Omental fat pad (tissue), 4 donors: ENCODE measurements around the gene MAB21L2. TPM values are rescaled to one million over a fixed set of nuclear protein-coding genes. Genes with fewer than 3 reads are reported as not detected.

Source experiments
- ATAC-seq: fragments of 150-250 bp; one replicate; pipeline ENCODE4 v1.9.1; 2016; ENCODE audit warnings: mild to moderate bottlenecking, moderate library complexity; ENCODE audit not compliant: low FRiP score
- DNase-seq: peaks from one replicate; pipeline ENCODE4 v3.0.0-alpha.2; 2019; ENCODE audit warnings: low spot score
- total RNA-seq, 4 donors: library from RNA; depleted of rRNA; stranded (reverse); fragments of >200 nt; gene quantifications; one replicate each; pipeline ENCODE4 v1.1.0, GENCODE V29; 2016
- TF ChIP-seq, protein P1 (sequence below), 3 donors: fragments of 450-650 bp; IDR thresholded peaks; one replicate each; pipeline ENCODE4 v1.5.1; 2016 to 2017; ENCODE audit warnings: antibody characterized with exemption in 3 of 3, mild to moderate bottlenecking in 3 of 3, moderate library complexity in 2 of 3

MAB21L2 gene
- total RNA-seq, 4 donors from 2014 or later, result 3.4 to 25.1 TPM; not detected in 2

DNA sequence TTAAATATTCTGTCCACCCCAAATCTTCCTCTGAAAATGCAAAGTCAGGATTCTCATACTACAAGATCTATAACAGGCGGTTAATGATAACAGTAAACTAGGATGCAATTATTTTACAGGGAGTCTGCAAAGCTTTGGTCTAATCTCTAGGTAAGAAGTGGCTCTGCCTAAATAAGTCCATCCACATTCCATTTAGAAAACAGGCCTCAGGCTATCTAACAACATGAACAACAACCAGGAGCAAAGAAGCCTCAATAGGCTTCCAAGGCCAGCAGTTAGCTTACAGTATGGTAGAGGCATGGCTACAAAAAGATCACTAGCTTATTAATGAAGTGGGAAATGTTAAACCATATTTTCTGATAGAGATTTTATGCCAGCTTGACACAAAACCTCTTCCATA is 6.4 kb downstream of the MAB21L2 start:
- ATAC-seq (no peak), DNase-seq (no peak)
- TF ChIP-seq, protein P1, sequence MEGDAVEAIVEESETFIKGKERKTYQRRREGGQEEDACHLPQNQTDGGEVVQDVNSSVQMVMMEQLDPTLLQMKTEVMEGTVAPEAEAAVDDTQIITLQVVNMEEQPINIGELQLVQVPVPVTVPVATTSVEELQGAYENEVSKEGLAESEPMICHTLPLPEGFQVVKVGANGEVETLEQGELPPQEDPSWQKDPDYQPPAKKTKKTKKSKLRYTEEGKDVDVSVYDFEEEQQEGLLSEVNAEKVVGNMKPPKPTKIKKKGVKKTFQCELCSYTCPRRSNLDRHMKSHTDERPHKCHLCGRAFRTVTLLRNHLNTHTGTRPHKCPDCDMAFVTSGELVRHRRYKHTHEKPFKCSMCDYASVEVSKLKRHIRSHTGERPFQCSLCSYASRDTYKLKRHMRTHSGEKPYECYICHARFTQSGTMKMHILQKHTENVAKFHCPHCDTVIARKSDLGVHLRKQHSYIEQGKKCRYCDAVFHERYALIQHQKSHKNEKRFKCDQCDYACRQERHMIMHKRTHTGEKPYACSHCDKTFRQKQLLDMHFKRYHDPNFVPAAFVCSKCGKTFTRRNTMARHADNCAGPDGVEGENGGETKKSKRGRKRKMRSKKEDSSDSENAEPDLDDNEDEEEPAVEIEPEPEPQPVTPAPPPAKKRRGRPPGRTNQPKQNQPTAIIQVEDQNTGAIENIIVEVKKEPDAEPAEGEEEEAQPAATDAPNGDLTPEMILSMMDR (IDR thresholded peaks at IDR 0.05), result no peak

DNA sequence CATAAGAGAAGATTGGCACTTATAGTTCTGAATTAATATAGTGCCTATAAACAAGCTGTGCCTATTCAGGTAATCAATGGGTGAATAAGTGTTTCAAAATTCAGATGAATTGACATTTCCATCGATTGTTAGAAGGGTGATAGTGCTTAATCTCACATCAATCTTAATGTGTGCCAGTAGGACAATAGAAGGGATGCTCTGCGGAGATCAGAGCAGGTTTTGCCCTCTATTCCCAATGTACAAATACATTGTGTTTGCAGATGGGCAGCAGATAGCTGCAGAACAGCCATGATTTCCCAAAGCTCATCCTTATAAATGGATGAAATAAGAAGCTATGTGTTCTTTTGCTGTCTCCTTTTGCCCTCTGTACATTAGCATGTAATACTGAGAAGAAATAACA is 7.2 kb downstream of the MAB21L2 start:
- ATAC-seq, result no peak

DNA sequence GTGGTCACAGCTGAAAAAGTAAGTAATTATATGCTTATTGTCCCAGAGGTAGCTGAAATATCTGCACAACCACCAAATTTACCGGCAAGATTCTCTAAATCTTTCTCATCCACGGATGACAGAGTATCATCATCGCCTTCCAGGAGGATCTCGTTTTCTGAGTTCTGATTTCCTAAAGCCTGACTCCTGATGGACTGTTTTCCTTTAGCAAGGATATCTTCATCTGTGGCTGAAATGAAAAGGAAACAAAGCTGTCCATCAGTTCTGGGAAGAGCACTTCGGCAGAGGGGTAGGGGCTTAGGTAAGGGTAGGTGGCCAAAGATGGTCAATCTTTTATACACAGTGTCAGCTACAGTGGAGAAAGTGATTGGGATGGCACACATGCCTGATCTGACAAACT is 8.7 kb downstream of the MAB21L2 start:
- DNase-seq (no peak), ATAC-seq (no peak)
- TF ChIP-seq, protein P1 (IDR thresholded peaks at IDR 0.05), result no peak

More for the DNA sequence above, 7.2 kb downstream of the MAB21L2 start:
- DNase-seq, result no peak
- TF ChIP-seq, protein P1 (IDR thresholded peaks at IDR 0.05), result no peak

DNA sequence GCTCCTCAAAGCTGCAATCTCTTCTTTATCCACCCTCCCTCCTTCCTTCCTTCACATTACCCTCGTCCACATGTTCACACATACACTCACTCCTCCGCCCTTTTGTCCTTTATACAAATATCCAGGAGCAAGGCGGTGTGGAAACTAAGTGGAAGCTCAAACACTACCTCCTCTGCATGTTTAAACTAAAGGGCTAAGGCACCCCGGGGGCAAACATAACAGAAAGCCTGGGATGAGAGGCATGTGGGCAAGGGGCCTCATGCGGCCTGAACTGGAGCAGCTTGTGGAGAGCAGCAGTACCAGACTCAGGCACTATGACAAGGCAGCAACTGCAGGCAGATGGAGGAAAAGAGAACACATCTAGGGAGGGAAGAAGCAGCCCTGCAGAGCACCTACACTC is 9.5 kb downstream of the MAB21L2 start:
- no peak for DNase-seq
- TF ChIP-seq, protein P1 (IDR thresholded peaks at IDR 0.05), result no peak

DNA sequence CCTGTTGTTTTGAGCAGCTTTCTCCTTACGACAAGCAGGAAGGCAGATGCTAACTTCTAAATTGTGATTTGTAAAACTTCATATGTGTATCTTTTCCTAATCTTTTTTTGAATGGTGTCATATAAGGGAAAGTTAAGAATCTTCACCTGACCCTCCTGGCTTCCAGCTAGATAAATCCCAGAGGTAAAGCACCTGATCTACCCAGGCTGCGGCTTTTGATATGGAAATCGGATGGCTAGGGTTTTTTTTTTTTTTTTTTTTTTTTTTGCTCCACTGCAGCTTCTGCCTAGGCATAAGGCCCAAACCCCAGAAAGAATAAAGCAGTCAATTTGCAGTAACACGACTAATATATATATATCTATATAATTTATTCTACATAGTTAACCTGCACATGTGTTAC is 10.0 kb downstream of the MAB21L2 start:
- TF ChIP-seq, protein P1 (IDR thresholded peaks at IDR 0.05), result no peak
- no peak for ATAC-seq
- no peak for DNase-seq

More for the DNA sequence above, 9.5 kb downstream of the MAB21L2 start:
- peak; percentile 37 for ATAC-seq

DNA sequence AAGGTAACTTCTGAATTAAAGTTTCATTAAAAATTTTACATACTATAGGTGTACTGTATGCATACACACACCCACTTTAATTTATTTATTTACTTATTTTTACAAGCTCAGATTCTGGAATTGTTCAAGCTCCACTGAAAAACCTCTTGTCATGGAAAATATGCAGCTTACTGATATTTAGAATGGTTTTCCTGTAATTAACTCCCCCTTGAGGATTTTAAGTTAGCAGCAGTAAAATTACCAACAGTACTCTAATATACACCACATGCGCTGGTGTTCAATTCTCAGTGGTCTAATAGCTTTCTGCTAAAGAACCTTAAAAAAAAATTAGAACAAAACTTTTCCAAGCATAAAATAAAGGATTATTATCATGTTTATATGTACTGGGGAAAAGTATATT is 12.0 kb downstream of the MAB21L2 start:
- TF ChIP-seq, protein P1 (IDR thresholded peaks at IDR 0.05), result no peak
- ATAC-seq (no peak), DNase-seq (no peak)

DNA sequence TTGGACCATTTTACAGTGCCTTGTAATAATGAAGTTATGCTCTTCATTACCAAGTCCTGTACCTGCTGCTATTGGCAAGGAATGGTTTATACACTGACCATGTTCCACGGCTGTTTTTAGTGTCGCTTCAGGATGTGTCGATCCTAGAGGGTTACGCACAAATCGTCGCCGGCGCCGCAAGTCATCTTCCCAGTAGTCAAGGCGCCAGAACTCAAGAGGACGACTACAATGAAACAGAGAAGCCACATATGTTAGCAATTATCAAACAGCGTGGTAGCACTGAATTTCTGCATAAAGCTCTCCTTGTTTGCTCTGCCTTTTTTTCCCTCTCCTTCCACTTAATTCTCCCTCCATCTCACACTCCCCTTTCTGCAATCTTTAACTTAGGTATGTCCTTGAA is 17.0 kb downstream of the MAB21L2 start:
- no peak for ATAC-seq
- DNase-seq, result no peak
- TF ChIP-seq, protein P1 (IDR thresholded peaks at IDR 0.05), result no peak
